ENCODE results near the gene PHF21A. TPM values are rescaled to one million over a fixed set of nuclear protein-coding genes. Genes with fewer than 3 reads are reported as not detected.

Gene PHF21A
- total and polyA plus RNA-seq, 2 of the 8 experiments (the other 6 are each of a cell fraction or from before 2014, with no cell fraction given) = 17.6 to 40.3 TPM

DNA sequence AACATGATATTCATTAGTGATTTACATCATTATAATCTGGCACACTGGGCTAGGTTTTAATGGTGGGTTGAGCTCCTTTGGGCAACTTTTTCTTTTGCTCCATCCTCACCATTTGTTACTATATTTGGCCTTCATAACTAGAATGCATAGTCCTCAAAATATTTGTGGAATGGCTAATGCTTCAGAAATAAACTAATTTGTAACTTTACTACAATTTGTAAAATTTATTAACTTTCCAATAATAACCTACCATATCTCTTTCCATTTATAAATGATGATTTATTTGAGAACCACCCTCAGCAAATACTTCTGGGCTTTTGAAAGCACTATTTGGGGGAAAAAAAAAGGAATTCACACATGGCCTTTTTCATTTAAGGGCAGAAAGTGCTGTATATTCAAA lies 119.1 kb downstream of the PHF21A start:
- no peak overlapping the region for H2AK5ac ChIP-seq (ENCODE audit: low read depth, low read length)
- H3K23ac ChIP-seq (ENCODE audit: insufficient read length) = no peak overlapping the region
- H4K20me1 ChIP-seq (replicated peaks in 1 of 2; ENCODE audit: control insufficient read depth in 1 of 2, insufficient read depth in 2 of 2, low read length in 2 of 2) = no peaks in the 10 kb centered on the region
- DNase-seq (ENCODE audit: low read depth in 1 of 2, low spot score in 2 of 2) (no peak), FAIRE-seq (no peak)
- POLR2A ChIA-PET (ENCODE audit: partially characterized antibody) = interaction anchor here (1.0 to 4.5 kb wide), 10 partner anchors 10 to 84 kb away, joined by 3 to 37 read pairs (median 6); partner anchors contain the start of genes LARGE2 and PEX16
- H3K9me3 ChIP-seq (ENCODE audit: insufficient read depth in 2 of 2, low read depth in 1 of 2, low read length in 1 of 2) = no peaks in the 10 kb centered on the region
- H3K79me1 ChIP-seq (ENCODE audit: low read depth, low read length) = no peaks in the 10 kb centered on the region
- H3K23me2 ChIP-seq (ENCODE audit: low read depth, low read length) = no peaks in the 10 kb centered on the region
- H3K4me2 ChIP-seq (ENCODE audit: insufficient read depth in 1 of 2, low read depth in 2 of 2, low read length in 2 of 2) = peak overlapping the region; percentile 6 to 40; a peak in 1 of 4 replicates
- peak overlapping the region in 1 of 4 experiments; percentile 40; a peak in 1 of 8 replicates for H3K4me3 ChIP-seq (ENCODE audit: extremely low read depth in 1 of 4, insufficient read depth in 2 of 4, low read depth in 3 of 4, low read length in 4 of 4)
- H3K79me2 ChIP-seq (ENCODE audit: control insufficient read depth in 1 of 2, insufficient read depth in 2 of 2, low read length in 2 of 2) = peaks cover 0 to 32% of the 10 kb centered on the region in 2 experiments; a peak in 2 of 4 replicates
- no peak overlapping the region for H4K8ac ChIP-seq (ENCODE audit: extremely low read depth, insufficient read depth, low read length)
- H3K9ac ChIP-seq (replicated peaks in 1 of 4; ENCODE audit: extremely low read depth in 1 of 4, low read depth in 3 of 4, low read length in 3 of 4) = no peak overlapping the region
- no peaks in the 10 kb centered on the region for H3K36me3 ChIP-seq (ENCODE audit: control insufficient read depth in 2 of 4, insufficient read depth in 4 of 4, low read length in 3 of 4)
- no peak overlapping the region for H3K56ac ChIP-seq (replicated peaks; ENCODE audit: insufficient read length, low read depth, low read length)
- H3K27me3 ChIP-seq (replicated peaks in 1 of 4; ENCODE audit: control insufficient read depth in 3 of 4, extremely low read depth in 1 of 4, insufficient read depth in 3 of 4, low read length in 3 of 4) = no peaks in the 10 kb centered on the region
- no peak overlapping the region for H2BK20ac ChIP-seq (ENCODE audit: low read length)
- H4K5ac ChIP-seq (ENCODE audit: insufficient read length, low read depth, low read length) = peak overlapping the region; percentile 84
- no peak overlapping the region for H2BK12ac ChIP-seq (ENCODE audit: low read depth, low read length)
- no peak overlapping the region for H2BK120ac ChIP-seq (replicated peaks; ENCODE audit: low read depth, low read length)
- TF ChIP-seq NRF1 (IDR thresholded peaks at IDR 0.05; ENCODE audit: low read depth, low read length) = no peak
- no peak for TF ChIP-seq BCL11A (IDR thresholded peaks at IDR 0.05; ENCODE audit: low read depth in 2 of 2, low read length in 2 of 2)
- TF ChIP-seq, protein P1, sequence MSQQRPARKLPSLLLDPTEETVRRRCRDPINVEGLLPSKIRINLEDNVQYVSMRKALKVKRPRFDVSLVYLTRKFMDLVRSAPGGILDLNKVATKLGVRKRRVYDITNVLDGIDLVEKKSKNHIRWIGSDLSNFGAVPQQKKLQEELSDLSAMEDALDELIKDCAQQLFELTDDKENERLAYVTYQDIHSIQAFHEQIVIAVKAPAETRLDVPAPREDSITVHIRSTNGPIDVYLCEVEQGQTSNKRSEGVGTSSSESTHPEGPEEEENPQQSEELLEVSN (IDR thresholded peaks at IDR 0.05) = no peak
- TF ChIP-seq TAF7 (optimal IDR thresholded peaks at IDR 0.05; ENCODE audit: borderline replicate concordance, low read depth, low read length) = no peak
- no peak for TF ChIP-seq RXRA (IDR thresholded peaks at IDR 0.05; ENCODE audit: insufficient read depth, low read depth, low read length)
- TF ChIP-seq HDAC2 (IDR thresholded peaks at IDR 0.05; ENCODE audit: borderline replicate concordance in 1 of 2, low read depth in 2 of 2, low read length in 2 of 2) = no peak
- no peak for TF ChIP-seq ZNF274 (IDR thresholded peaks at IDR 0.05; ENCODE audit: borderline replicate concordance, extremely low read depth, low read length)
- no peak for TF ChIP-seq PHF8 (conservative IDR thresholded peaks at IDR 0.05; ENCODE audit: low read depth, low read length)
- no peak for TF ChIP-seq POLR2AphosphoS5 (IDR thresholded peaks at IDR 0.05; ENCODE audit: low read depth, low read length)
- TF ChIP-seq KDM5A (IDR thresholded peaks at IDR 0.05; ENCODE audit: low read length) = no peak
- TF ChIP-seq BACH1 (IDR thresholded peaks at IDR 0.05; ENCODE audit: low read length) = no peak
- TF ChIP-seq CHD1 (IDR thresholded peaks at IDR 0.05; ENCODE audit: low read depth, low read length) = no peak
- H2BK15ac ChIP-seq (ENCODE audit: low read length) = no peak overlapping the region
- CTCF ChIA-PET (ENCODE audit: partially characterized antibody) = interaction anchor here (1.5 to 4.0 kb wide), 5 partner anchors 9 to 129 kb away, joined by 4 to 48 read pairs (median 16); no protein-coding TSS in a partner anchor
- no peak overlapping the region for H2BK5ac ChIP-seq (ENCODE audit: low read depth, low read length)
- peak overlapping the region; percentile 64; the same call in 1 of the 2 replicates for H3K27ac ChIP-seq (ENCODE audit: low read depth, low read length)
- H4K91ac ChIP-seq (replicated peaks; ENCODE audit: insufficient read length, low read length) = no peak overlapping the region
- no peak overlapping the region for H3K18ac ChIP-seq (ENCODE audit: extremely low read depth, low read length)
- no peak overlapping the region for H3K14ac ChIP-seq (ENCODE audit: insufficient read length)
- peaks cover 3 to 24% (median 14%) of the 10 kb centered on the region in 4 experiments; a peak in 6 of 7 replicates for H3K4me1 ChIP-seq (replicated peaks in 1 of 4; ENCODE audit: control insufficient read depth in 3 of 4, insufficient read depth in 4 of 4, low read length in 3 of 4)
- H3K4ac ChIP-seq (replicated peaks; ENCODE audit: insufficient read length, low read depth, low read length) = no peak overlapping the region
- H2AFZ ChIP-seq (ENCODE audit: low read length) = no peak overlapping the region
